HepG2 (cell line): Measurements from ENCODE around the gene KLHDC4. TPM values are rescaled to one million over a fixed set of nuclear protein-coding genes. Genes with fewer than 3 reads are reported as not detected.

Experiments used
- ATF7 ChIP-seq, 2 experiments: fragments of 450-650 bp in 1 of 2; sonication (generic) in 1 of 2; formaldehyde crosslinking in 1 of 2; IDR thresholded peaks; 2 replicates each; pipeline versions ENCODE4 v1.4.0 to v1.6.1; 2016 to 2020; ENCODE audit warnings: antibody characterized with exemption in 1 of 2, mild to moderate bottlenecking in 1 of 2, missing genetic modification reagents in 1 of 2
- BHLHE40 ChIP-seq: IDR thresholded peaks from 2 replicates; pipeline ENCODE4 v1.6.1; 2011; ENCODE audit warnings: low read length, improper control_type of control experiment
- CHCHD3 ChIP-seq: sonication (generic); formaldehyde crosslinking; IDR thresholded peaks from 2 replicates; pipeline ENCODE4 v1.8.0; 2022; ENCODE audit warnings: mild to moderate bottlenecking, missing genetic modification reagents, moderate library complexity
- DPF2 ChIP-seq: sonication (generic); formaldehyde crosslinking; IDR thresholded peaks from 2 replicates; pipeline ENCODE4 v1.4.0; 2020; ENCODE audit warnings: mild to moderate bottlenecking, low read depth, missing genetic modification reagents, borderline replicate concordance
- FOXK1 ChIP-seq: sonication (generic); formaldehyde crosslinking; IDR thresholded peaks from 2 replicates; pipeline ENCODE4 v1.4.0; 2020; ENCODE audit warnings: low read depth, missing genetic modification reagents, borderline replicate concordance
- GZF1 ChIP-seq: sonication (generic); formaldehyde crosslinking; IDR thresholded peaks from 2 replicates; pipeline ENCODE4 v1.5.1; 2020; ENCODE audit warnings: mild to moderate bottlenecking, missing genetic modification reagents
- KAT2B ChIP-seq: fragments of 150-350 bp; IDR thresholded peaks from 2 replicates; pipeline ENCODE4 v1.6.1; 2014; ENCODE audit warnings: low read depth, low read length, borderline replicate concordance
- KLF13 ChIP-seq: sonication (generic); formaldehyde crosslinking; IDR thresholded peaks from 2 replicates; pipeline ENCODE4 v1.4.0; 2020; ENCODE audit warnings: mild to moderate bottlenecking, missing genetic modification reagents
- MAFF ChIP-seq: IDR thresholded peaks from 2 replicates; pipeline ENCODE4 v1.6.1; 2011; ENCODE audit warnings: low read depth, low read length, improper control_type of control experiment
- MEIS1 ChIP-seq: sonication (generic); formaldehyde crosslinking; IDR thresholded peaks from 2 replicates; pipeline ENCODE4 v1.9.0; 2021; ENCODE audit warnings: mild to moderate bottlenecking, missing genetic modification reagents, moderate library complexity, borderline replicate concordance
- MTF2 ChIP-seq: sonication (generic); formaldehyde crosslinking; IDR thresholded peaks from 2 replicates; pipeline ENCODE4 v1.5.0; 2020; ENCODE audit warnings: missing genetic modification reagents, borderline replicate concordance
- MXI1 ChIP-seq: IDR thresholded peaks from 3 replicates; pipeline ENCODE4 v1.6.1; 2012; ENCODE audit warnings: low read depth, low read length, inconsistent platforms, borderline replicate concordance
- PCBP1 ChIP-seq: fragments of 200-400 bp; formaldehyde crosslinking; IDR thresholded peaks from 2 replicates; pipeline ENCODE4 v1.6.1; 2017; ENCODE audit warnings: mild to moderate bottlenecking, low read depth, low read length, borderline replicate concordance
- SATB2 ChIP-seq: sonication (generic); formaldehyde crosslinking; IDR thresholded peaks from 2 replicates; pipeline ENCODE4 v1.5.0; 2020; ENCODE audit warnings: missing genetic modification reagents
- SIX1 ChIP-seq: sonication (generic); formaldehyde crosslinking; IDR thresholded peaks from 2 replicates; pipeline ENCODE4 v1.4.0; 2020; ENCODE audit warnings: missing genetic modification reagents, borderline replicate concordance
- SIX4 ChIP-seq: sonication (generic); formaldehyde crosslinking; IDR thresholded peaks from 2 replicates; pipeline ENCODE4 v1.4.0; 2020; ENCODE audit warnings: missing genetic modification reagents
- SRY ChIP-seq: sonication (generic); formaldehyde crosslinking; IDR thresholded peaks from 2 replicates; pipeline ENCODE4 v1.8.0; 2022; ENCODE audit warnings: mild to moderate bottlenecking, missing genetic modification reagents
- TAF15 ChIP-seq: fragments of 200-400 bp; formaldehyde crosslinking; IDR thresholded peaks from one replicate; pipeline ENCODE4 v1.6.1; 2018; ENCODE audit warnings: mild to moderate bottlenecking, low read depth, low read length; ENCODE audit not compliant: poor library complexity, severe bottlenecking
- THYN1 ChIP-seq: sonication (generic); formaldehyde crosslinking; IDR thresholded peaks from 2 replicates; pipeline ENCODE4 v1.8.1; 2023; ENCODE audit warnings: low read depth, mild to moderate bottlenecking, moderate library complexity, missing genetic modification reagents, borderline replicate concordance
- U2AF1 ChIP-seq: fragments of 200-400 bp; formaldehyde crosslinking; optimal IDR thresholded peaks from 2 replicates; pipeline ENCODE3; 2017; ENCODE audit warnings: mild to moderate bottlenecking, low read depth, low read length
- YEATS4 ChIP-seq: sonication (generic); formaldehyde crosslinking; IDR thresholded peaks from 2 replicates; pipeline ENCODE4 v1.4.0; 2020; ENCODE audit warnings: missing genetic modification reagents, borderline replicate concordance
- ZNF230 ChIP-seq: sonication (generic); formaldehyde crosslinking; IDR thresholded peaks from 2 replicates; pipeline ENCODE4 v1.4.0; 2020; ENCODE audit warnings: mild to moderate bottlenecking, missing genetic modification reagents
- ZNF33B ChIP-seq: sonication (generic); formaldehyde crosslinking; IDR thresholded peaks from 2 replicates; pipeline ENCODE4 v1.5.1; 2020; ENCODE audit warnings: mild to moderate bottlenecking, missing genetic modification reagents
- ZNF614 ChIP-seq: IDR thresholded peaks from 2 replicates; pipeline ENCODE4 v1.6.1; 2018; ENCODE audit warnings: missing biosample characterization, missing genetic modification reagents, inconsistent platforms, borderline replicate concordance
- ZNF737 ChIP-seq: sonication (generic); formaldehyde crosslinking; IDR thresholded peaks from 2 replicates; pipeline ENCODE4 v1.5.0; 2020; ENCODE audit warnings: missing genetic modification reagents, mild to moderate bottlenecking, borderline replicate concordance
- ZNF83 ChIP-seq: sonication (generic); formaldehyde crosslinking; IDR thresholded peaks from 2 replicates; pipeline ENCODE4 v1.4.0; 2020; ENCODE audit warnings: missing genetic modification reagents, mild to moderate bottlenecking, borderline replicate concordance
- ZNF850 ChIP-seq: sonication (generic); formaldehyde crosslinking; conservative IDR thresholded peaks from 2 replicates; pipeline ENCODE4 v1.9.0; 2021; ENCODE audit warnings: mild to moderate bottlenecking, missing genetic modification reagents
- polyA plus RNA-seq, 8 experiments: library from polyadenylated mRNA; depleted of rRNA in 3 of 8; stranded (reverse) in 7 of 8; unstranded in 1 of 8; fragments of >200 nt; fragmentation: Illumina TruSeq in 4 of 8; extraction: Trizol in 4 of 8; gene quantifications; 2 replicates each; pipeline versions ENCODE4 v1.2.1 to v1.2.3, GENCODE V29; 2011 to 2016; ENCODE audit warnings: low read depth in 4 of 8, missing spikeins in 1 of 8, mixed read lengths in 1 of 8; ENCODE audit not compliant: insufficient read depth in 1 of 8
- total RNA-seq, 5 experiments: library from RNA; depleted of rRNA; stranded (reverse); fragments of >200 nt; fragmentation: Illumina TruSeq; extraction: Trizol; gene quantifications; 2 replicates each; pipeline ENCODE4 v1.2.3, GENCODE V29; 2016; ENCODE audit warnings: low read depth in 1 of 5

Gene KLHDC4
- total and polyA plus RNA-seq, 2 of the 13 experiments (the other 11 are each of a cell fraction or from before 2014, with no cell fraction given): 18.7 to 31.8 TPM

GRCh38 chr16:87789437-87790291 lies 23.9 kb upstream of the KLHDC4 start (continued):
- TF ChIP-seq PCBP1 (no peak), TAF15 (no peak), SRY (no peak), SATB2 (CRISPR knock-in tag) (0 out of 2 replicates have a peak, but pooled peaks have one; percentile 58), MEIS1 (0 out of 2 replicates have a peak, but pooled peaks have one; percentile 28), ZNF737 (CRISPR knock-in tag) (peak; percentile 61; the same call in 1 of the 2 replicates), KLF13 (peak; percentile 22; the same call in 1 of the 2 replicates), ZNF230 (0 out of 2 replicates have a peak, but pooled peaks have one; percentile 46), CHCHD3 (CRISPR knock-in tag) (no peak), MTF2 (CRISPR knock-in tag) (0 out of 2 replicates have a peak, but pooled peaks have one; percentile 11), ZNF850 (CRISPR knock-in tag) (0 out of 2 replicates have a peak, but pooled peaks have one; percentile 36), MAFF (peak; percentile 35; the same call in 1 of the 2 replicates), ZNF33B (0 out of 2 replicates have a peak, but pooled peaks have one; percentile 79), FOXK1 (CRISPR knock-in tag) (peak; percentile 52; the same call in 1 of the 2 replicates), MXI1 (no peak), ATF7 (IDR thresholded peaks at IDR 0.05) (no peak), ATF7 (CRISPR knock-in tag; IDR thresholded peaks at IDR 0.05) (0 out of 2 replicates have a peak, but pooled peaks have one; percentile 63), SIX4 (no peak), BHLHE40 (peak; percentile 92), U2AF1 (no peak), KAT2B (no peak), ZNF614 (CRISPR knock-in tag) (peak; percentile 86), ZNF83 (CRISPR knock-in tag) (peak; percentile 51; the same call in 1 of the 2 replicates), SIX1 (CRISPR knock-in tag) (no peak), DPF2 (CRISPR knock-in tag) (peak; percentile 95), GZF1 (CRISPR knock-in tag) (no peak), THYN1 (CRISPR knock-in tag) (no peak), YEATS4 (peak; percentile 89)
